Gastroesophageal sphincter (tissue), 4 donors: Measurements from ENCODE around the gene DCAF12. TPM values are rescaled to one million over a fixed set of nuclear protein-coding genes. Genes with fewer than 3 reads are reported as not detected.
A peak's percentile ranks its signal among the peaks of the same experiment; 100 is the strongest.

Experiments used
- ATAC-seq: fragments of 150-250 bp; one replicate; pipeline ENCODE4 v1.9.1; 2016; ENCODE audit warnings: mild to moderate bottlenecking, moderate library complexity
- H3K27ac ChIP-seq, 4 donors: fragments of 200-600 bp; sonication (generic) in 3 of 4; 1 replicate in 3 of 4; 2 replicates in 1 of 4; pipeline ENCODE4 v1.5.1; 2016 to 2019
- H3K27me3 ChIP-seq: fragments of 200-600 bp; sonication (generic); one replicate; pipeline ENCODE4 v1.5.1; 2019
- H3K36me3 ChIP-seq, 2 donors: fragments of 200-600 bp; sonication (generic); one replicate each; pipeline ENCODE4 v1.5.1; 2019; ENCODE audit warnings: control low read depth in 1 of 2
- H3K4me1 ChIP-seq, 3 donors: fragments of 200-600 bp; sonication (generic); 1 replicate in 2 of 3; 2 replicates in 1 of 3; pipeline ENCODE4 v1.5.1; 2016 to 2019; ENCODE audit warnings: control low read depth in 2 of 3
- H3K4me3 ChIP-seq, 2 donors: fragments of 200-600 bp; sonication (generic); one replicate each; pipeline ENCODE4 v1.5.1; 2019; ENCODE audit warnings: mild to moderate bottlenecking in 1 of 2, moderate library complexity in 1 of 2
- H3K9me3 ChIP-seq, 3 donors: fragments of 200-600 bp; sonication (generic); one replicate each; pipeline ENCODE4 v1.5.1; 2017 to 2019; ENCODE audit warnings: control low read depth in 2 of 3
- CTCF ChIP-seq, 4 experiments: fragments of 200-600 bp in 2 of 4; fragments of 450-650 bp in 2 of 4; sonication (generic) in 1 of 4; IDR thresholded peaks; one replicate each; pipeline ENCODE4 v1.5.1; 2017 to 2019; ENCODE audit warnings: antibody characterized with exemption in 4 of 4, mild to moderate bottlenecking in 2 of 4, moderate library complexity in 2 of 4
- EP300 ChIP-seq: sonication (generic); formaldehyde crosslinking; IDR thresholded peaks from one replicate; pipeline ENCODE4 v1.6.1; 2017; ENCODE audit warnings: antibody characterized with exemption, mild to moderate bottlenecking
- POLR2A ChIP-seq, 2 donors: fragments of 450-650 bp; IDR thresholded peaks; one replicate each; pipeline ENCODE4 v1.6.1; 2017; ENCODE audit warnings: antibody characterized with exemption in 2 of 2, mild to moderate bottlenecking in 2 of 2, moderate library complexity in 1 of 2
- POLR2AphosphoS5 ChIP-seq: sonication (generic); formaldehyde crosslinking; IDR thresholded peaks from one replicate; pipeline ENCODE4 v1.6.1; 2017; ENCODE audit warnings: antibody characterized with exemption
- WGBS, 2 donors: methylation state at CpG; one replicate each; pipeline ENCODE4 v1.1.5; 2018; ENCODE audit warnings: low coverage in 1 of 2; 5-methylcytosine and 5-hydroxymethylcytosine counted together
- total RNA-seq, 4 donors: library from RNA; depleted of rRNA; stranded (reverse); fragments of >200 nt; gene quantifications; one replicate each; pipeline ENCODE4 v1.1.0, GENCODE V29; 2016

The DCAF12 gene
- total RNA-seq, 4 donors from 2014 or later, result 17.0 to 27.5 (median 24.4) TPM

GRCh38 chr9:34098307-34098706, 28.2 kb downstream of the DCAF12 start:
- H3K36me3 ChIP-seq, result peaks cover 0 to 100% of the 10 kb centered on the region in 2 donors
- 77% methylated on average over 5 of the region's 5 CpGs for WGBS, 2 donors

GRCh38 chr9:34097865-34098264, 28.6 kb downstream of the DCAF12 start:
- Histone ChIP-seq H3K4me3 (no peak overlapping the region), H3K27ac (no peak overlapping the region), H3K27me3 (no peaks in the 10 kb centered on the region), H3K9me3 (no peaks in the 10 kb centered on the region), H3K36me3 (peaks cover 0 to 100% of the 10 kb centered on the region in 2 donors), H3K4me1 (no peaks in the 10 kb centered on the region)
- WGBS, 2 donors, result 80% methylated on average over 1 of the region's 1 CpG; no CpG with 5 or more reads in 1 of the 2 donors
- TF ChIP-seq POLR2A (IDR thresholded peaks at IDR 0.05), result no peak
- TF ChIP-seq POLR2AphosphoS5, result no peak
- TF ChIP-seq CTCF (IDR thresholded peaks at IDR 0.05), result no peak
- no peak for TF ChIP-seq EP300
- no peak for ATAC-seq

More at GRCh38 chr9:34098307-34098706, 28.2 kb downstream of the DCAF12 start:
- Histone ChIP-seq H3K27ac (no peak overlapping the region), H3K4me3 (no peak overlapping the region), H3K4me1 (no peaks in the 10 kb centered on the region), H3K9me3 (no peaks in the 10 kb centered on the region), H3K27me3 (no peaks in the 10 kb centered on the region)
- no peak for TF ChIP-seq EP300
- no peak for TF ChIP-seq POLR2AphosphoS5
- TF ChIP-seq POLR2A (IDR thresholded peaks at IDR 0.05), result no peak
- TF ChIP-seq CTCF (IDR thresholded peaks at IDR 0.05), result no peak
- no peak for ATAC-seq

- no peak for ATAC-seq
- H3K9me3 ChIP-seq, result no peaks in the 10 kb centered on the region
- peaks cover 0 to 100% of the 10 kb centered on the region in 2 donors for H3K36me3 ChIP-seq
- 79 to 80% methylated on average over 4 of the region's 4 CpGs for WGBS, 2 donors
- H3K27me3 ChIP-seq, result no peaks in the 10 kb centered on the region
- TF ChIP-seq EP300, result no peak
- no peak for TF ChIP-seq POLR2AphosphoS5
- TF ChIP-seq CTCF (IDR thresholded peaks at IDR 0.05), result no peak
- TF ChIP-seq POLR2A (IDR thresholded peaks at IDR 0.05), result no peak
- H3K4me1 ChIP-seq, result no peaks in the 10 kb centered on the region
- H3K4me3 ChIP-seq, result no peak overlapping the region
- H3K27ac ChIP-seq, result no peak overlapping the region
Measured at GRCh38 chr9:34096751-34097150, 29.7 kb downstream of the DCAF12 start.

- H3K36me3 ChIP-seq, result peaks cover 4 to 100% of the 10 kb centered on the region in 2 donors
- TF ChIP-seq CTCF (IDR thresholded peaks at IDR 0.05) (no peak), POLR2AphosphoS5 (no peak), EP300 (no peak), POLR2A (IDR thresholded peaks at IDR 0.05) (no peak)
- H3K27ac ChIP-seq, result no peak overlapping the region
- no peak overlapping the region for H3K4me3 ChIP-seq
- no peaks in the 10 kb centered on the region for H3K27me3 ChIP-seq
- ATAC-seq, result no peak
- no peaks in the 10 kb centered on the region for H3K4me1 ChIP-seq
- 84 to 89% methylated on average over 4 to 5 of the region's 5 CpGs for WGBS, 2 donors
- H3K9me3 ChIP-seq, result no peaks in the 10 kb centered on the region
Measured at GRCh38 chr9:34093578-34093977, 32.9 kb downstream of the DCAF12 start.

GRCh38 chr9:34089311-34089710, 37.2 kb downstream of the DCAF12 start:
- Histone ChIP-seq H3K27ac (peak overlapping the region in 1 of 4 donors; percentile 81), H3K27me3 (no peaks in the 10 kb centered on the region), H3K4me1 (peaks cover 5 to 33% (median 11%) of the 10 kb centered on the region in 3 donors), H3K36me3 (peaks cover 4 to 86% of the 10 kb centered on the region in 2 donors), H3K4me3 (no peak overlapping the region), H3K9me3 (no peaks in the 10 kb centered on the region)
- WGBS, 2 donors, result 79 to 83% methylated on average over 3 to 5 of the region's 7 CpGs
- TF ChIP-seq EP300 (no peak), POLR2AphosphoS5 (no peak), POLR2A (IDR thresholded peaks at IDR 0.05) (no peak), CTCF (IDR thresholded peaks at IDR 0.05) (no peak)
- no peak for ATAC-seq
